ENCODE results near the gene RBM5. TPM values are rescaled to one million over a fixed set of nuclear protein-coding genes. Genes with fewer than 3 reads are reported as not detected.

The RBM5 gene
- total and polyA plus RNA-seq, 8 donors, result 117 to 525 (median 415) TPM

DNA sequence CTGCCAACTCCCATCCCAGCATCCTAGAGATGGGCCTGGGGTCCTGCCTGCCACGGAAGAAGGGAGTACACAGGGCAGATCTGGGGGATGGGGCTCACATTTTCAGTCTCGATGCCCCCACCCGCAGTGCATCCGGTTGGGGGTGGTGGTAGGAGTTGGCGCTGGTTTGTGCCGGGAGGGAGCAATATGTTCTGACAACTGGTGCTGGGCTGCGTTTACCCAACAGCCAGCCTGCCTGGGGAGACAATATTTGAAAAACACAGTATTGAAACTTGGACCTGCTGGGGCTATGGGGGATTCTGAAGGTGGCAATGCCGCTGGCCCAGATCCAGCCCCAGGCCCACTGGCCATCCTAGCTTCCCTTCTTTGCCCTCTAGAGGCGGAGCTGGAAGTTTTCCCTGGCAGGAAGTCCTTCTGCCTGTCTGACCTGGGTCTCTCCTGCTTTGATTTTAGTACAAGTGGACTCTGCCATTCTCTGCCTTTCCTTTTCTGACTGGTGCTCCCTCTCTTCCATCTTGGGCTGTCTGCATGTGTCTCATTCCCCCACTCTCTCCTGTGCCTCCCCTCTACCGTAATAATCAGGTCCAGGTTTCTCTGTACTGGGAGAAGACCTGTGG, 69.9 kb downstream of the RBM5 start:
- peaks cover 8 to 46% of the 10 kb centered on the region in 2 donors for H3K27me3 ChIP-seq
- H3K4me1 ChIP-seq, result peaks cover 18 to 70% of the 10 kb centered on the region in 2 donors
- H3K27ac ChIP-seq, result peak overlapping the region; percentile 53 to 57
- no peaks in the 10 kb centered on the region for H3K9me3 ChIP-seq
- peak overlapping the region in 1 of 2 donors; percentile 50 for H3K4me3 ChIP-seq
- intact Hi-C loops (cut with DNase I), result no loop called here
- ATAC-seq, result no peak
- no peaks in the 10 kb centered on the region for H3K36me3 ChIP-seq
- no peak for TF ChIP-seq CTCF (IDR thresholded peaks at IDR 0.05)
- DNase-seq, result no peak

GRCh38 chr3:50160561-50160983, 71.9 kb downstream of the RBM5 start:
- Histone ChIP-seq H3K4me1 (peaks cover 29 to 74% of the 10 kb centered on the region in 2 donors), H3K27ac (peak overlapping the region; percentile 42 to 57), H3K4me3 (no peak overlapping the region), H3K9me3 (no peaks in the 10 kb centered on the region), H3K36me3 (no peaks in the 10 kb centered on the region), H3K27me3 (peaks cover 8 to 26% of the 10 kb centered on the region in 2 donors)
- no peak for TF ChIP-seq CTCF (IDR thresholded peaks at IDR 0.05)
- ATAC-seq (no peak), DNase-seq (no peak)
- intact Hi-C loops (cut with DNase I), result no loop called here

DNA sequence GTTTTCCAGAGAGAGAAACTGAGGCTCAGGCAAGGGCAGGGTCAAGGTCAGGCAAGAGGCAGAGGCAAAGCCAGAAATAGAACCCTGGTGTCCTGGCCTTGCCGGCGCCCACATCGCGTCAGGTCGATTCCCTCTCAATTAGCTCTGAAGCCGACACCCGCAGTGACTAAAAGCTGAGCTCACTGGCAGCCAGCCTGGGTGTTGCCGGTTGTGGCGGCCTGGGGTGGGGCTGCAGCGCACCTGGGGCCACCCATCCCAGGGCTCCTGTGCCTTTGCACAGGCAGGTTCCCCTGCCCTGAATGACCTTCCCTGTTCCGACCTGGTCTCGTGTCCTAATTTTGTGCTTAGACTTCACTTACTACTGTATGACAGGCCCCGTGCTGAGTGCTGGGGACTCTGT, 72.6 kb downstream of the RBM5 start:
- TF ChIP-seq CTCF (IDR thresholded peaks at IDR 0.05), result no peak
- intact Hi-C loops (cut with DNase I), result no loop called here
- no peak overlapping the region for H3K4me3 ChIP-seq
- no peaks in the 10 kb centered on the region for H3K9me3 ChIP-seq
- H3K27ac ChIP-seq, result peak overlapping the region; percentile 42 to 57
- ATAC-seq, result no peak
- DNase-seq, result no peak
- H3K27me3 ChIP-seq, result peaks cover under 1 to 19% of the 10 kb centered on the region in 2 donors
- H3K36me3 ChIP-seq, result no peaks in the 10 kb centered on the region
- H3K4me1 ChIP-seq, result peaks cover 26 to 74% of the 10 kb centered on the region in 2 donors

- H3K4me3 ChIP-seq, result no peak overlapping the region
- H3K9me3 ChIP-seq, result no peaks in the 10 kb centered on the region
- no peak for DNase-seq
- no peak for TF ChIP-seq CTCF (IDR thresholded peaks at IDR 0.05)
- no peaks in the 10 kb centered on the region for H3K36me3 ChIP-seq
- intact Hi-C loops (cut with DNase I), result no loop called here
- H3K27me3 ChIP-seq, result peaks cover 0 to 10% of the 10 kb centered on the region in 2 donors
- no peak for ATAC-seq
- H3K27ac ChIP-seq, result peak overlapping the region; percentile 42 to 69
- H3K4me1 ChIP-seq, result peaks cover 34 to 83% of the 10 kb centered on the region in 2 donors
These were observed 73.5 kb downstream of the RBM5 start for GRCh38 chr3:50162034-50162883.

Data from left lung (tissue), 10 donors.